Measurements from ENCODE around the gene PRDM16.

DNA sequence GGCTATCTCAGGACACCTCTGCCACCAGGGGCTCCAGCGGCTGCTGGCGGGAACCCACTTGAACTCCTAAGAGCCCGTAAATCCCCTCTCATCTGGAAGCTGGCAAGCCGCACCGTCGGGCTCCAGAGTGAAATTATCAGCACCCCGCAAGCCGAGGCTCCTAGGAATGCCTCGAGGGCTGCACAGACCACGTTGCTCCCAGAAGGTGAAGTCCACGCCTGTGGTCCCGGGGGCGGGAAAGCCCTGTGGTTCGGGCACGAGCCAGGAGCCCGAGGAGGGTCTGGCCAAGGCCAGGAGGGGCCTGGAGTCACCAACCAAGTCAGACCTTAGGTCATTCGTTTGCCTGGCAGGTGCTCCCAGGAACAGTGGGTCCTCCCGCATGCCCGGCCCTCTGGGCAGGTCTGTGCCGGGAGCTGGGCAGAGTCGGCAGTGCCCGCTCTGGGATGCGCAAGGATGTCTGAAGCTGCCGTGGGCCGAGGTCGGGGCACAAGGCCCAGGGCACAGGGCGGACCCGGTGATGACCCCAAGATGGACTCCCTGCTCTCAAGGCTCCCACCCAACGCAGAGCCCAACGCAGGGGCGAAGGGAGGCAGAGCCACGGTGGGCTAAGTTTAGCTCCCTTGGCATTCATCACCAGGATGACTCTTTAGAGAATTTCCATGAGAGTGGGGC, 38.9 kb upstream of the PRDM16 start:
- TF ChIP-seq, protein P1, sequence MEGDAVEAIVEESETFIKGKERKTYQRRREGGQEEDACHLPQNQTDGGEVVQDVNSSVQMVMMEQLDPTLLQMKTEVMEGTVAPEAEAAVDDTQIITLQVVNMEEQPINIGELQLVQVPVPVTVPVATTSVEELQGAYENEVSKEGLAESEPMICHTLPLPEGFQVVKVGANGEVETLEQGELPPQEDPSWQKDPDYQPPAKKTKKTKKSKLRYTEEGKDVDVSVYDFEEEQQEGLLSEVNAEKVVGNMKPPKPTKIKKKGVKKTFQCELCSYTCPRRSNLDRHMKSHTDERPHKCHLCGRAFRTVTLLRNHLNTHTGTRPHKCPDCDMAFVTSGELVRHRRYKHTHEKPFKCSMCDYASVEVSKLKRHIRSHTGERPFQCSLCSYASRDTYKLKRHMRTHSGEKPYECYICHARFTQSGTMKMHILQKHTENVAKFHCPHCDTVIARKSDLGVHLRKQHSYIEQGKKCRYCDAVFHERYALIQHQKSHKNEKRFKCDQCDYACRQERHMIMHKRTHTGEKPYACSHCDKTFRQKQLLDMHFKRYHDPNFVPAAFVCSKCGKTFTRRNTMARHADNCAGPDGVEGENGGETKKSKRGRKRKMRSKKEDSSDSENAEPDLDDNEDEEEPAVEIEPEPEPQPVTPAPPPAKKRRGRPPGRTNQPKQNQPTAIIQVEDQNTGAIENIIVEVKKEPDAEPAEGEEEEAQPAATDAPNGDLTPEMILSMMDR (IDR thresholded peaks at IDR 0.05; ENCODE audit: low read length): no peak
- TF ChIP-seq EZH2 (IDR thresholded peaks at IDR 0.05; ENCODE audit: borderline replicate concordance, low read length): no peak

Data from OCI-LY1 (cell line).